Fibroblast of the aortic adventitia (primary cell): ENCODE measurements around the gene CACNA1G. TPM values are rescaled to one million over a fixed set of nuclear protein-coding genes. Genes with fewer than 3 reads are reported as not detected.

Experiments
- DNase-seq: peaks from one replicate; pipeline ENCODE4 v3.0.0-alpha.2; 2010; ENCODE audit warnings: low read depth
- H3K4me3 ChIP-seq: 2 replicates; pipeline ENCODE4 v1.5.1; 2011; ENCODE audit warnings: low read depth, mild to moderate bottlenecking, control low read depth, low read length, moderate library complexity
- CTCF ChIP-seq: IDR thresholded peaks from 2 replicates; pipeline ENCODE4 v1.5.1; 2011; ENCODE audit warnings: mild to moderate bottlenecking, low read length, control low read depth, inconsistent platforms; ENCODE audit not compliant: insufficient read depth
- total RNA-seq: library from RNA; depleted of rRNA; stranded (reverse); fragments of >200 nt; gene quantifications from 2 replicates; pipeline ENCODE4 v1.2.3, GENCODE V29; 2012; ENCODE audit warnings: low replicate concordance

The CACNA1G gene
- total RNA-seq, 1 donor, result 1.8 TPM

GRCh38 chr17:50657054-50657453, 96.5 kb downstream of the CACNA1G start:
- no peak for TF ChIP-seq CTCF
- DNase-seq, result no peak
- H3K4me3 ChIP-seq, result no peak overlapping the region

- H3K4me3 ChIP-seq, result no peak overlapping the region
- no peak for DNase-seq
- no peak for TF ChIP-seq CTCF
These were observed 97.1 kb downstream of the CACNA1G start for GRCh38 chr17:50657627-50658026.

GRCh38 chr17:50658616-50659015, 98.1 kb downstream of the CACNA1G start:
- no peak overlapping the region for H3K4me3 ChIP-seq
- no peak for DNase-seq
- TF ChIP-seq CTCF, result no peak

GRCh38 chr17:50659179-50659578, 98.7 kb downstream of the CACNA1G start:
- no peak for TF ChIP-seq CTCF

GRCh38 chr17:50660042-50660886, 99.7 kb downstream of the CACNA1G start:
- TF ChIP-seq CTCF, result no peak
- H3K4me3 ChIP-seq, result no peak overlapping the region
- DNase-seq, result peak; percentile 32

More at GRCh38 chr17:50659179-50659578, 98.7 kb downstream of the CACNA1G start:
- H3K4me3 ChIP-seq, result no peak overlapping the region
- no peak for DNase-seq

GRCh38 chr17:50660887-50661345, 100.4 kb downstream of the CACNA1G start:
- no peak for TF ChIP-seq CTCF
- no peak for DNase-seq
- H3K4me3 ChIP-seq, result no peak overlapping the region
